Upper lobe of left lung (tissue), 4 donors: ENCODE measurements around the gene CCNG2.

Source experiments
- EP300 ChIP-seq, 4 donors: sonication (generic); formaldehyde crosslinking; IDR thresholded peaks; one replicate each; pipeline ENCODE4 v1.5.1; 2017; ENCODE audit warnings: antibody characterized with exemption in 4 of 4, control low read depth in 2 of 4
- POLR2A ChIP-seq, 4 donors: fragments of 450-650 bp; IDR thresholded peaks; one replicate each; pipeline ENCODE4 v1.5.1; 2016 to 2017; ENCODE audit warnings: antibody characterized with exemption in 4 of 4, mild to moderate bottlenecking in 2 of 4
- TF ChIP-seq, protein P1 (sequence below), 6 experiments: fragments of 450-650 bp in 4 of 6; fragments of 200-600 bp in 2 of 6; sonication (generic) in 2 of 6; IDR thresholded peaks; one replicate each; pipeline ENCODE4 v1.5.1; 2016 to 2019; ENCODE audit warnings: antibody characterized with exemption in 6 of 6

DNA sequence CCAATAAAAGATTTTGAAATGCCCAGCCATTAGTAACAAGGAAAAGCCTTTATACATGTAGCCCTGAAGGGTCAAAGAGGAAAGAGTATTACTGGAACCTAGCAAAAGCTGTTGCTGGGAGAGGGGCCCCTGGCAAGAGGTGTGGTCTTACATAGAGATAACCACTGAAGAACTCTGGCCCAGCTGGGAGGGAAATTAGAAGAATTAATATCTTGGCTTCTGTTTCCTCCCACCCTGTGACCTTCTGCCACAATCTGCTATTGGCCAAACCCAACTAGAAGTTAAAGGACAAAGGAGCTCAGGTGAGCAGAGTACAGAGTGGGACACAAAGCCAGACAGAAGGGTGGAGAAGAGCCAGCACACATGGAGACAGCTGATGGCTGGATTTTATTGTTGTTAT is 39.3 kb upstream of the CCNG2 start:
- no peak for TF ChIP-seq POLR2A (IDR thresholded peaks at IDR 0.05)
- TF ChIP-seq, protein P1, sequence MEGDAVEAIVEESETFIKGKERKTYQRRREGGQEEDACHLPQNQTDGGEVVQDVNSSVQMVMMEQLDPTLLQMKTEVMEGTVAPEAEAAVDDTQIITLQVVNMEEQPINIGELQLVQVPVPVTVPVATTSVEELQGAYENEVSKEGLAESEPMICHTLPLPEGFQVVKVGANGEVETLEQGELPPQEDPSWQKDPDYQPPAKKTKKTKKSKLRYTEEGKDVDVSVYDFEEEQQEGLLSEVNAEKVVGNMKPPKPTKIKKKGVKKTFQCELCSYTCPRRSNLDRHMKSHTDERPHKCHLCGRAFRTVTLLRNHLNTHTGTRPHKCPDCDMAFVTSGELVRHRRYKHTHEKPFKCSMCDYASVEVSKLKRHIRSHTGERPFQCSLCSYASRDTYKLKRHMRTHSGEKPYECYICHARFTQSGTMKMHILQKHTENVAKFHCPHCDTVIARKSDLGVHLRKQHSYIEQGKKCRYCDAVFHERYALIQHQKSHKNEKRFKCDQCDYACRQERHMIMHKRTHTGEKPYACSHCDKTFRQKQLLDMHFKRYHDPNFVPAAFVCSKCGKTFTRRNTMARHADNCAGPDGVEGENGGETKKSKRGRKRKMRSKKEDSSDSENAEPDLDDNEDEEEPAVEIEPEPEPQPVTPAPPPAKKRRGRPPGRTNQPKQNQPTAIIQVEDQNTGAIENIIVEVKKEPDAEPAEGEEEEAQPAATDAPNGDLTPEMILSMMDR (IDR thresholded peaks at IDR 0.05) = no peak
- TF ChIP-seq EP300 (IDR thresholded peaks at IDR 0.05) = no peak
